Measurements from ENCODE around the gene CLIP1. TPM values are rescaled to one million over a fixed set of nuclear protein-coding genes. Genes with fewer than 3 reads are reported as not detected.
"Not testable (repeated sequence)": the region's sequence is repeated elsewhere in the genome, so short reads cannot be mapped to it uniquely, and the experiment has no call there.

Gene CLIP1
- total RNA-seq, 4 donors from 2014 or later, result 48.2 to 134 (median 96.8) TPM

- Histone ChIP-seq H3K36me3 (no peaks in the 10 kb centered on the region), H3K4me1 (peaks cover 0 to 15% of the 10 kb centered on the region in 2 donors), H3K27ac (peak overlapping the region in 1 of 2 donors; percentile 96), H3K27me3 (no peaks in the 10 kb centered on the region), H3K9me3 (no peaks in the 10 kb centered on the region), H3K4me3 (no peak overlapping the region)
- no peak for TF ChIP-seq POLR2A (IDR thresholded peaks at IDR 0.05)
- TF ChIP-seq, protein P1, sequence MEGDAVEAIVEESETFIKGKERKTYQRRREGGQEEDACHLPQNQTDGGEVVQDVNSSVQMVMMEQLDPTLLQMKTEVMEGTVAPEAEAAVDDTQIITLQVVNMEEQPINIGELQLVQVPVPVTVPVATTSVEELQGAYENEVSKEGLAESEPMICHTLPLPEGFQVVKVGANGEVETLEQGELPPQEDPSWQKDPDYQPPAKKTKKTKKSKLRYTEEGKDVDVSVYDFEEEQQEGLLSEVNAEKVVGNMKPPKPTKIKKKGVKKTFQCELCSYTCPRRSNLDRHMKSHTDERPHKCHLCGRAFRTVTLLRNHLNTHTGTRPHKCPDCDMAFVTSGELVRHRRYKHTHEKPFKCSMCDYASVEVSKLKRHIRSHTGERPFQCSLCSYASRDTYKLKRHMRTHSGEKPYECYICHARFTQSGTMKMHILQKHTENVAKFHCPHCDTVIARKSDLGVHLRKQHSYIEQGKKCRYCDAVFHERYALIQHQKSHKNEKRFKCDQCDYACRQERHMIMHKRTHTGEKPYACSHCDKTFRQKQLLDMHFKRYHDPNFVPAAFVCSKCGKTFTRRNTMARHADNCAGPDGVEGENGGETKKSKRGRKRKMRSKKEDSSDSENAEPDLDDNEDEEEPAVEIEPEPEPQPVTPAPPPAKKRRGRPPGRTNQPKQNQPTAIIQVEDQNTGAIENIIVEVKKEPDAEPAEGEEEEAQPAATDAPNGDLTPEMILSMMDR (IDR thresholded peaks at IDR 0.05), result no peak
- intact Hi-C loops (cut with DNase I; ENCODE audit: low total_unique reads), result no loop called here
- no peak for DNase-seq
Measured at GRCh38 chr12:122403115-122403770, 19.2 kb downstream of the CLIP1 start.

GRCh38 chr12:122402264-122402663, 20.2 kb downstream of the CLIP1 start:
- Histone ChIP-seq H3K4me3 (no peak overlapping the region), H3K9me3 (no peaks in the 10 kb centered on the region), H3K36me3 (no peaks in the 10 kb centered on the region), H3K4me1 (peaks cover 0 to 15% of the 10 kb centered on the region in 2 donors), H3K27me3 (no peaks in the 10 kb centered on the region), H3K27ac (peak overlapping the region in 1 of 2 donors; percentile 96)
- intact Hi-C loops (cut with DNase I; ENCODE audit: low total_unique reads), result no loop called here
- no peak for DNase-seq
- TF ChIP-seq, protein P1 (IDR thresholded peaks at IDR 0.05), result no peak
- TF ChIP-seq POLR2A (IDR thresholded peaks at IDR 0.05), result no peak

DNA sequence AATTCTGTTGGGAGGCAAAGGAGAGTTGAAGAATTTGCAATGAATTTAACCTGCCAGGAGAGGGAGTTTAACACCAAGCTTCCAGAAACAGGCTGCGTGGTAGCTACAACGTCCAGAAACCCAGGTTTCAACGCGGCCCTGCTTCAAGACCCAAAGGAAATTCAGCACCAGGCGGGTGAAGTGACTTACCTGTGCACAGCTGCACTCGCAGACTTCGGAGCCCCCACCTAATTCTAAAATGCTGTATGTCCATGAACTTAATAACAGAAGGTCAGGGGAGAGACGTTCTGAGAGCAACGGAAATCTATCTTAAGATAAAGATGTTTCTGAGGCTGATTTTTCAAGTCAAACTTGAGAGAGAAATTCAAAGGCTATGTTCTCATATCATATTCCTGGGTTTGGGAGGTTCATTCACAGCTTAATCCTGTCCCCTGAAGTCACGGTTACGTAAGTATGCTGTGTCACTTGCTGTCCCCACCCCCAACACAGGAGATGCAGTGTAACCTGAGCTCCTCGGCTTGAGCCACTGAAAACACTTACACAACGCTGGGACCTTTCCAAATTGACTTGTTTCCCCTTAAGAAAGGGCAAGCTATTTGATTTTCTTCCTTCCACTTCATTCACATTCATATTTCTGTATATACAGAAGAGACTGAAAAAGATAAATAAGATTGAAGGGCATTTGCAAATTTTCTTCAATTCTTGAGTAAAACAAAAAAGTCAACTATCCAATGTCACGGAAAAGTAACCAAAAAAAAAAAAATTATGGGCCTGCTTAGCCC, 22.7 kb downstream of the CLIP1 start:
- peak; percentile 60 to 75 for DNase-seq
- no peak overlapping the region for H3K4me3 ChIP-seq

DNA sequence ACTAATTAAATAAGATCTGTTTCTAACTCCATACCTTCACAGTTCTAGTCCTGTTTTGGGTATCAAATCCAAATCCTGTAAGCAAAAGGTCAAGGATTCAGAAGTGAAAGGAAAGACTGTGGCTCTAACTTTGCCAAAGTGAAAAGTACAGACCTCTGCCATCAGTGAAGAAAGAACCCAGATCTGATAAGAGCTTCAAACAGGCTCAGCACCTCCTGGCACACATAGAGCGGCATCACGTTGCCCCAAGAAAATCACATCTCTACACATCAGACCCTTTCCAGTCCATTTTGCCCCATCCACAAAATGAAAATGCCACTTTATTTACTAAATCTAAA, 23.2 kb downstream of the CLIP1 start:
- Histone ChIP-seq H3K4me3 (no peak overlapping the region), H3K4me1 (peaks cover 0 to 15% of the 10 kb centered on the region in 2 donors)
- intact Hi-C loops (cut with DNase I; ENCODE audit: low total_unique reads), result loop anchor here (10.0 kb wide), 1 partner anchor 76 kb away; no protein-coding TSS in a partner anchor

More for the DNA sequence above, 22.7 kb downstream of the CLIP1 start:
- Histone ChIP-seq H3K36me3 (no peaks in the 10 kb centered on the region), H3K9me3 (no peaks in the 10 kb centered on the region), H3K27me3 (no peaks in the 10 kb centered on the region), H3K27ac (peak overlapping the region; percentile 90 to 96), H3K4me1 (peaks cover 0 to 15% of the 10 kb centered on the region in 2 donors)
- no peak for TF ChIP-seq POLR2A (IDR thresholded peaks at IDR 0.05)
- TF ChIP-seq, protein P1 (IDR thresholded peaks at IDR 0.05), result peak; percentile 76 to 81 (median 79)
- intact Hi-C loops (cut with DNase I; ENCODE audit: low total_unique reads), result loop anchor here (10.0 kb wide), 1 partner anchor 75 kb away; no protein-coding TSS in a partner anchor

DNA sequence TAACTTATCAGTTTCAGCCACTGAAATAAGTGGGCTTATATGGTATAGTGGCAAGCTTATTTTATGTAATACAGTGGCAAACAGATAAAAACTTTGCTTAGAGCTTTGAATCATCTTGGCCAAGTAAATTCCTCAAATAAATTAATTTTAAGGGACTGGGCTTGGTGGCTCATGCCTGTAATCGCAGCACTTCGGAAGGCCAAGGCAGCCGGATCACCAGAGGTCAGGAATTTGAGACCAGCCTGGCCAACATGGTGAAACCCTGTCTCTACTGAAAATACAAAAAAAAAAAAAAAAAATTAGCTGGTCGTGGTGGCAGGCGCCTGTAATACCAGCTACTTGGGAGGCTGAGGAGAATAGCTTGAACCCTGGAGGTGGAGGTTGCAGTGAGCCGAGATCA, 24.5 kb downstream of the CLIP1 start:
- Histone ChIP-seq H3K4me1 (peaks cover 0 to 15% of the 10 kb centered on the region in 2 donors), H3K27ac (peak overlapping the region; percentile 90 to 96)
- not testable (repeated sequence) for DNase-seq, H3K36me3 ChIP-seq, H3K27me3 ChIP-seq, H3K4me3 ChIP-seq, H3K9me3 ChIP-seq
- intact Hi-C loops (cut with DNase I; ENCODE audit: low total_unique reads), result loop anchor here (10.0 kb wide), 1 partner anchor 77 kb away; no protein-coding TSS in a partner anchor

More for the DNA sequence above, 23.2 kb downstream of the CLIP1 start:
- H3K27me3 ChIP-seq, result no peaks in the 10 kb centered on the region
- H3K27ac ChIP-seq, result peak overlapping the region; percentile 90 to 96
- H3K36me3 ChIP-seq, result no peaks in the 10 kb centered on the region
- no peaks in the 10 kb centered on the region for H3K9me3 ChIP-seq
- DNase-seq, result no peak
- TF ChIP-seq POLR2A (IDR thresholded peaks at IDR 0.05), result no peak
- TF ChIP-seq, protein P1 (IDR thresholded peaks at IDR 0.05), result no peak

Data from uterus (tissue), 4 donors.